Loucy (cell line): ENCODE measurements around the gene MRAS.

Experiments
- CTCF ChIP-seq: fragments of 200-600 bp; sonication (generic); conservative IDR thresholded peaks from 2 replicates; pipeline ENCODE4 v1.5.1; 2014; ENCODE audit warnings: mild to moderate bottlenecking, antibody characterized with exemption, low read length
- EZH2phosphoT487 ChIP-seq: fragments of 200-600 bp; IDR thresholded peaks from 2 replicates; pipeline ENCODE4 v1.6.1; 2018; ENCODE audit warnings: antibody characterized with exemption, mild to moderate bottlenecking, moderate library complexity, borderline replicate concordance

- TF ChIP-seq CTCF, result no peak
- TF ChIP-seq EZH2phosphoT487, result no peak
Observed at GRCh38 chr3:138449490-138449889, 101.1 kb downstream of the MRAS start.
